Parathyroid adenoma (tissue), 2 donors: Measurements from ENCODE around the gene SPAG17.
A peak's percentile ranks its signal among the peaks of the same experiment; 100 is the strongest.

Experiments
- H2AFZ ChIP-seq: fragments of 300-600 bp; sonication (generic); one replicate; pipeline ENCODE4 v1.7.0; 2017; ENCODE audit warnings: antibody characterized with exemption, mild to moderate bottlenecking
- H3K27ac ChIP-seq: fragments of 300-600 bp; sonication (generic); one replicate; pipeline ENCODE4 v1.7.0; 2017
- H3K27me3 ChIP-seq: fragments of 300-600 bp; sonication (generic); one replicate; pipeline ENCODE4 v1.7.0; 2017; ENCODE audit warnings: low read length; ENCODE audit not compliant: control insufficient read depth, insufficient read depth
- H3K36me3 ChIP-seq: fragments of 300-600 bp; sonication (generic); one replicate; pipeline ENCODE4 v1.7.0; 2017; ENCODE audit warnings: low read length; ENCODE audit not compliant: control insufficient read depth, insufficient read depth
- H3K4me1 ChIP-seq: fragments of 300-600 bp; sonication (generic); one replicate; pipeline ENCODE4 v1.7.0; 2017; ENCODE audit warnings: control low read depth
- H3K4me2 ChIP-seq: fragments of 300-600 bp; sonication (generic); one replicate; pipeline ENCODE4 v1.7.0; 2017; ENCODE audit warnings: low read length
- H3K4me3 ChIP-seq: fragments of 300-600 bp; sonication (generic); one replicate; pipeline ENCODE4 v1.7.0; 2017; ENCODE audit warnings: low read depth, low read length
- H3K79me2 ChIP-seq: fragments of 300-600 bp; sonication (generic); one replicate; pipeline ENCODE4 v1.7.0; 2017; ENCODE audit warnings: control low read depth
- H3K9ac ChIP-seq: fragments of 300-600 bp; sonication (generic); one replicate; pipeline ENCODE4 v1.7.0; 2017; ENCODE audit warnings: mild to moderate bottlenecking
- H3K9me3 ChIP-seq: fragments of 300-600 bp; sonication (generic); one replicate; pipeline ENCODE4 v1.7.0; 2017; ENCODE audit warnings: low read length; ENCODE audit not compliant: control insufficient read depth
- CTCF ChIP-seq: fragments of 300-600 bp; sonication (generic); IDR thresholded peaks from one replicate; pipeline ENCODE4 v1.7.0; 2017; ENCODE audit warnings: antibody characterized with exemption, mild to moderate bottlenecking
- donor health status: primary hyperparathyroidism.

The SPAG17 gene

DNA sequence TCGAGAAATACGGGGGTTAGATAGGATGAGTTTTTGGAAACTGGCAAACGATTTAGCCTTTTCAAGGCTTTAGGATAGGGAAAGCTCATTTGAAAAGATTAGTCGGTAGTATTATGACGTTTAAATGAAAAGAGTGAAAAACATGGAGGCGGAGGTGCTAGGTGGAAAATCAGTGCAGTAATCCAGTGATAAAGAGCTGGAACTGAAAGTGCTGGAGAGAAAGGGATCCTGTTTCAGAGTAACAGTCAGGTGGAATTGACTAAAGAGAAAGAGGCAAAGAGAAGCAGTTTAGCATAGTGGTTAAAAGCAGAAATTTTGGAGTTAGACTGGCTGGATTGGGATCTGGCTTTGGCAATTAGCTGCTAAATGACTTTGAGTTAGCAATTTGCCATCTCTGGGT is 254.5 kb downstream of the SPAG17 start:
- peak overlapping the region; percentile 91 for H2AFZ ChIP-seq
- no peak overlapping the region for H3K9ac ChIP-seq
- H3K79me2 ChIP-seq, result peaks cover 13% of the 10 kb centered on the region
- peak overlapping the region; percentile 73 for H3K4me2 ChIP-seq
- H3K9me3 ChIP-seq, result no peaks in the 10 kb centered on the region
- no peaks in the 10 kb centered on the region for H3K36me3 ChIP-seq
- H3K27ac ChIP-seq, result peak overlapping the region; percentile 64
- peak overlapping the region; percentile 91 for H3K4me3 ChIP-seq
- H3K27me3 ChIP-seq, result no peaks in the 10 kb centered on the region
- H3K4me1 ChIP-seq, result peaks cover 7% of the 10 kb centered on the region
- TF ChIP-seq CTCF, result no peak

DNA sequence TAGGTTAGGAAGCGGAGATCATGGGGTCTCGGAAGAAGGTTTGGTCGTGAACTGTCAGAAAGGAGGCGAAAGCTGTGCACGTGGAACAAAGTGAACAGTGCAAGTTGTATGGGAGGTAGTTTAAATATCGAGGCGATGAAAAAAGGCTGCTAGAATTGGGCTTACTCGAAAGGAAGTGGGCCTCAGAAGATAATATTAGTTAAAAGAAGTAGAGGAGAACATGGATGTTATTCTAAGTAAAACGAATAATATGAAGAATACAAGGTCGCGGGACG is 254.9 kb downstream of the SPAG17 start:
- Histone ChIP-seq H3K4me1 (peaks cover 7% of the 10 kb centered on the region), H3K4me3 (peak overlapping the region; percentile 91), H2AFZ (peak overlapping the region; percentile 91)

DNA sequence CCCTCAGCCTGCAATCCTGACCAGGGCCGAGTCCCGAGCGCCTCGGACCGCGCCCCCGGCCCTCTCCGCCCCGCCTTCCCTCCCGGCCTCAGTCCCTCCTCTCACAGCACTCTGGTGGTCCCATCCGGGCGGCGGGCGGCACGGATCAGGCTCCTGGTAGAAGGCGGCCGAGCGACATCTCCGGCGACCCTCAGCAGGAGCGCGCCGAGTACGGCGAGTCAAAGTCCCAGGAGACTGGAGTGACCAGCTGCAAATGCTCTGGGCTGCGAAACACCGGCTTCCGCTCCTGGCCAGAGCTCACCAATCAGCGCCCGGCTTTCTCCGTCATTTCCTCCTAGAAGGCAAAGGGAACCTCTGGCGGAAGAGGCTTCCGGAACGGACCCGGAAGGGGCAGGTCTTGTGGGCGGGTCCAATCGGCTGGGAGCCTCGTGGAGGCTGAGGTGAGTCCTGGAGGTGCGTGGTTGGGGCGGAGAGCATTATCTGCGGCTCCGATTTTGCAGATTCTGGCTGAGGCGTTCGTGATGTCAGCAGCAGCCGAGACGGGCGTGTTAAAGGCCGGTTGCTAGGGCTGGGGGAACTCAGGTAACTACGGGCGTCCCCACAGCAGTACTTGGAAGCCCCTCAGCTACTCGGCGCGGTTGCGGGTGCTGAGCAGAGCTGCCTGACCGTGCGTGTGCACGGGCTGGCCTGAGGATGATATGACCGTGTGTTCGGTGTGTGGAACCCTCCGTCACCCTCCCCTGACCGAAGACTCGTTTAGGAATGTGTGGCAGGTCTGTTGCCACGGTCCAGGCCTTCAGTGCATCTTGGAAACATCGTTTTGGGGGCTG is 255.5 kb downstream of the SPAG17 start, which contains the start of the genes GDAP2 and WDR3:
Gene GDAP2, minus strand, starts transcription at position 279 of the 830 bp plus-strand sequence. CDS start 9,264 bp downstream, outside the sequence.
Gene WDR3, plus strand, starts transcription at position 397 of the 830 bp plus-strand sequence. CDS start 3,581 bp downstream, outside the sequence.
- no peaks in the 10 kb centered on the region for H3K27me3 ChIP-seq
- peak within 1 kb of the TSS; percentile 91 for H2AFZ ChIP-seq
- peak within 1 kb of the TSS; percentile 81 for H3K4me2 ChIP-seq
- H3K9me3 ChIP-seq, result no peaks in the 10 kb centered on the region
- TF ChIP-seq CTCF, result no peak
- no peaks in the 10 kb centered on the region for H3K36me3 ChIP-seq
- H3K9ac ChIP-seq, result peak within 1 kb of the TSS; percentile 28
- H3K79me2 ChIP-seq, result peaks cover 16% of the 10 kb centered on the region
- peaks cover 7% of the 10 kb centered on the region for H3K4me1 ChIP-seq
- H3K27ac ChIP-seq, result peak within 1 kb of the TSS; percentile 64
- H3K4me3 ChIP-seq, result peak within 1 kb of the TSS; percentile 91

More for the DNA sequence above, 254.9 kb downstream of the SPAG17 start:
- Histone ChIP-seq H3K27me3 (no peaks in the 10 kb centered on the region), H3K9me3 (no peaks in the 10 kb centered on the region), H3K4me2 (peak overlapping the region; percentile 73), H3K79me2 (peaks cover 13% of the 10 kb centered on the region), H3K36me3 (no peaks in the 10 kb centered on the region), H3K27ac (peak overlapping the region; percentile 64), H3K9ac (no peak overlapping the region)
- no peak for TF ChIP-seq CTCF

DNA sequence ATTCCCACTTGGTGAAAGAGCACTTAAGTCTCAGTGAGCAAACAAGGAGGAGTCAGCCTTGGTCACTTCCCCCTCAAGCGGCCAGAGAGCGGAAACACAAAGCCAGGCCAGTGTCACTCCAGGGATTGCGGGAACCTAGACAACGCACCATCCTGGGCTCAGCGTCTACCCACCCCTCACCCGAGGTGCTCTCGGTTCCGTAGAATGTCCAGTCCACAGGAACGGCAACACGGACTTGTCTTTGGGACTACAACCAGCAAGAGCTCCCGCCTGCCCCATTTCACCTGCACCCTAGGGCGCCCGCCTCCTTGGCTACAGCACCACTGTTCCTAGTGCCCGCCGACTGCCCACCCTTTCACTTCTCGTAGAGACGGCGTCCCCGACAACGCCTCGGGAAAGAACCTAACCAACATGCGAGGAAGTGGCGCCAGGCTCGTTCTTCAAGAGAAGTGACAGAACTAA is 256.1 kb downstream of the SPAG17 start:
- Histone ChIP-seq H3K4me2 (peak overlapping the region; percentile 81), H3K79me2 (peaks cover 21% of the 10 kb centered on the region), H3K9me3 (no peaks in the 10 kb centered on the region), H3K27ac (peak overlapping the region; percentile 64), H3K4me3 (peak overlapping the region; percentile 91), H3K9ac (no peak overlapping the region), H3K4me1 (peaks cover 7% of the 10 kb centered on the region), H3K36me3 (no peaks in the 10 kb centered on the region), H2AFZ (peak overlapping the region; percentile 91), H3K27me3 (no peaks in the 10 kb centered on the region)
- TF ChIP-seq CTCF, result no peak
